Renal pelvis (tissue), 4 donors: ENCODE results near the gene GPR89A. TPM values are rescaled to one million over a fixed set of nuclear protein-coding genes. Genes with fewer than 3 reads are reported as not detected.
"Not testable (repeated sequence)": the region's sequence is repeated elsewhere in the genome, so short reads cannot be mapped to it uniquely, and the experiment has no call there.

ENCODE experiments used
- DNase-seq: peaks from one replicate; pipeline ENCODE4 v3.0.0-alpha.2; 2013
- polyA plus RNA-seq, 3 donors: library from polyadenylated mRNA; unstranded; fragments of 120-200 nt; gene quantifications; one replicate each; pipeline ENCODE4 v1.2.1, GENCODE V29; 2013; ENCODE audit not compliant: insufficient read length in 3 of 3

Gene GPR89A
- polyA plus RNA-seq, 3 donors = 39.7 to 47.1 (median 41.7) TPM

GRCh38 chr1:145670995-145671745 is 63.4 kb downstream of the GPR89A start:
- not testable (repeated sequence) for DNase-seq

- DNase-seq = not testable (repeated sequence)
Observed at GRCh38 chr1:145673217-145673616, 65.4 kb downstream of the GPR89A start.

GRCh38 chr1:145684858-145685257 is 77.1 kb downstream of the GPR89A start:
- DNase-seq = not testable (repeated sequence)

- not testable (repeated sequence) for DNase-seq
Observed at GRCh38 chr1:145686078-145686477, 78.3 kb downstream of the GPR89A start.

- no peak for DNase-seq
Observed at GRCh38 chr1:145688328-145688727, 80.5 kb downstream of the GPR89A start.

GRCh38 chr1:145688924-145689323 is 81.1 kb downstream of the GPR89A start:
- DNase-seq = no peak

- no peak for DNase-seq
Observed at GRCh38 chr1:145689922-145690321, 82.1 kb downstream of the GPR89A start.

- DNase-seq = no peak
Observed at GRCh38 chr1:145690587-145691558, 83.1 kb downstream of the GPR89A start.

- DNase-seq = no peak
Observed at GRCh38 chr1:145692785-145693443, 85.1 kb downstream of the GPR89A start.

GRCh38 chr1:145695821-145696629 is 88.2 kb downstream of the GPR89A start:
- no peak for DNase-seq

GRCh38 chr1:145696630-145696960 is 88.8 kb downstream of the GPR89A start:
- no peak for DNase-seq

- no peak for DNase-seq
Observed at GRCh38 chr1:145701306-145701862, 93.6 kb downstream of the GPR89A start.

- no peak for DNase-seq
Observed at GRCh38 chr1:145702052-145702451, 94.3 kb downstream of the GPR89A start.

GRCh38 chr1:145702826-145703225 is 95.0 kb downstream of the GPR89A start:
- DNase-seq = no peak

- DNase-seq = no peak
Observed at GRCh38 chr1:145705622-145706021, 97.8 kb downstream of the GPR89A start.

- no peak for DNase-seq
Observed at GRCh38 chr1:145706086-145706664, 98.4 kb downstream of the GPR89A start.

GRCh38 chr1:145707183-145707867 is 99.5 kb downstream of the GPR89A start, which contains the start of gene PDZK1:
TSS of gene PDZK1 (minus strand) at chr1:145707368. CDS start at chr1:145688021, 19,347 bp downstream.
- no peak for DNase-seq

GRCh38 chr1:145708063-145708462 is 100.3 kb downstream of the GPR89A start:
- DNase-seq = no peak

- no peak for DNase-seq
Observed at GRCh38 chr1:145710291-145711027, 102.7 kb downstream of the GPR89A start.
